ENCODE results near the gene CD38.
"Not testable (repeated sequence)": the region's sequence is repeated elsewhere in the genome, so short reads cannot be mapped to it uniquely, and the experiment has no call there.

The CD38 gene

GRCh38 chr4:15802497-15802896, 24.4 kb downstream of the CD38 start:
- not testable (repeated sequence) for DNase-seq

DNA sequence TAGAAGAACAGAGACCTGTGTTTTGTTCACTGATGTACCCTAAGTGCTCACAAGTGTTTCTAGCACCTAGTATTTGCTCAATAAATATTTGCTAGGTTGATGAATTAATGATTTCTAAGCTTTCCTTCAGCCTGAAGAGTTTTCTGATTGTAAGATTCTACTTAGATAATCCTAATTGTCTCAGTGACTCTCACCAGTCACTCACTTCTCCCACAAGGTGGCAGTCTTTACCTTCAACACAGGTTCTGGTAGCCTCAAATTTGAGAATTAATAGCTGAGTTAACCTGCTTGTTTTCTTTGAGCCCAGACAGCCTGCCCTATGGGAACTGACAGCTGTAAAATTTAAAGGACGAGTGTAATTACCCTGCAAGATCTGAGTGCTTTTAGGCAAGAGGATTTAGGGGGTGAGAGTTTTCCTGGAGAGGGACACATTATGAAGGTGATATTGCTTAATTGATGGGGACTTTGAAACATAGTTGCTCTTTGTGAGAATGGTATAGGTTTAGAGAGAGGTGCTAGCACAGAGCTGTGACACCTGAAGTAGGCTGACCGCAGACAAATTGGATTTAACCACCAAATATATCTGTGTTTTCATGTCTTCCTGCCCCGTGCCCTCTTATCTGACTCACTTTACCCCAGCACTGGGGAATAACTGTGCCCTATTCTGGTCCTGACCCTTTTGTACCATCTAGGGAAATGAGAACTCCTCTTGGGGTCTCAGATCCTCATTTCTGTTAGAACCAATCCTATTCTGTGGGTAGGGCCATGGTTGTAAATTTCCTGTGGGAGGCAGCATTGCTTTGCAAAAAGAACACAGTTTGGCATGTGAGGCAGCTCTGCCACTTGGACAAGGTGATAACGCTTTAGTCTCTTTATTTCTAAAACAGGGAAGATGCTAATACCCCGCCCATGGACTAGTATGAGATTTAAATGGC, 27.7 kb downstream of the CD38 start:
- DNase-seq, result peak; percentile 60

GRCh38 chr4:15809058-15809457, 30.9 kb downstream of the CD38 start:
- peak; percentile 84 for DNase-seq

DNA sequence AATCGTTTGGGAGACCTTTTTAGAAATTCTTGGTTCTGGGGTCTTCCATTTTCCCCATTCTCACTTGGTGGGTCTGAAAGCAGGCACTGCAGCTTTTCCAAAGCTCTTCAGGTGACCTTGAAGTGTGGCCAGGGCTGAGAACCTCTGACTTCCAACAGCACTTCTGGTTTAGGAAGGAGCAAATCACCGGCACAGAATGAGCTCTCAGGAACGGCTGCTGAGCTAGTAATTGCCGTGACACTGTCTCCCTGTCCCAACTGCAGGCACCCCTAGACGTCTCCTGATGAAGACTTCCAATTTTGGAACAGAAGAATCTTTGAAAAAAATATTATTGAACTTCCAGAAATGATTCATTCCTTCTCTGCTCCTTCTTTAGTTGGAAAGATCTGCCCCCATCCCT, 31.3 kb downstream of the CD38 start:
- no peak for DNase-seq

- no peak for DNase-seq
Measured at GRCh38 chr4:15811703-15812337, 33.7 kb downstream of the CD38 start.

DNA sequence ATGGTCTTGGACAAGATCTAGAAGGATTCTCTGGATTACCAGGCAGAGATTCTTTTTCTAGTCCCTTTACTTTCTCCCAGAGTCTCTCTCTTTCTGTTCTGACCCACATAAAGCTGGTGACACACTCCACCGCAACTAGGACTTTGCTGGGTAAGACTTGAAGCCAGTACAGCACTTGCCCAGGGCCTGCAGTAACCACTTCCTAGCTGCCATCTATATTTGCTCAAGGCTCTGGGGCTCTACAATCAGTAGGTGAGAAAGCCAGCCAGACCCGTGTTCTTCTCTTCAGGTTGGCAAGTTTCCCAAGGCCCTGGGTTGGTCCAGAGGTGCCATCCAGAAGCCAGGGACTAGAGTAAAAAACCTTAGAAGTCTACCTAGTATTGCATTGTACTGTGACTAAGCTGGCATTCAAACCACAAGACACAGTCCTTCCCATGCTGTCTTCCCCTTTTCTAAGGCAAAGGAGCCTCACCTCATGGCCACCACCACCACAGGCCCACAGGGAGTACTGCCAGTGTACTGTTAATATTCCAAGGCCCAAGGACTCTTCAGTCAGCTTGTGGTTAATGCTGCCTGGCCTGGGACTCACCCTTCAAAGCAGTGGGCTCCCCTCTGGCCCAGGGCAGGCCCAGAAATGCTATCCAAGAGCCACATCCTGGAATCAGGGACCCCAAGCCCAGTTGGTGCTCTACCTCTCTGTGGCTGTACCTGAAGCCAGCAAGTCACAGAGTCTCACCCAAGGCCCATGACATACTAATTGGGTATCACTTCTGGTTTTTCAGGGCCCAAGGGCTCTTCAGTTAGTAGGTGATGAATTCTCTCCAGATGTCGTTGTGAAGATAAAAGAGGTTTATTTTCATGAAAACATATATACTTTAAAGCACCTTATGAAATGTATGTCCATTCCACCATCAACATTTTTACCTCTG, 54.7 kb downstream of the CD38 start:
- peak; percentile 28 for DNase-seq

DNA sequence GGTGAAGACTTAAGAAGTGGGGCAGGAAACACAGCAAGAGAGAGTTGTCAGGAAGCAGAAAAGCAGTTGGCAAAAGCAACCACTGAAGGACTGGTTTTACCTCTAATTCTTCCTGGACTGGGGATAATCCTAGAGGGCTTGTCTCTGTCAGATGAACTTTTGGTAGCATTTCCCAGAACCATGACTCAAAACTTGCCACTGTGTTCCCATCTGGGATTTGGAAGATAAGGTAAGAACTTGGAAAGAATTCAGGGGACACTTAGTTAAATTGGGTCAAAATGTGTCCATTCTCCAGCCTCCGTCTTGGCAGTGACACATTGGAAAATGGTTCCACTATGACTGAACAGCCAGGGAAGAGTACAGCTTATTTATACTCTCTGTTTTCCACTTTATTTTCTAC, 55.7 kb downstream of the CD38 start:
- DNase-seq, result no peak

DNA sequence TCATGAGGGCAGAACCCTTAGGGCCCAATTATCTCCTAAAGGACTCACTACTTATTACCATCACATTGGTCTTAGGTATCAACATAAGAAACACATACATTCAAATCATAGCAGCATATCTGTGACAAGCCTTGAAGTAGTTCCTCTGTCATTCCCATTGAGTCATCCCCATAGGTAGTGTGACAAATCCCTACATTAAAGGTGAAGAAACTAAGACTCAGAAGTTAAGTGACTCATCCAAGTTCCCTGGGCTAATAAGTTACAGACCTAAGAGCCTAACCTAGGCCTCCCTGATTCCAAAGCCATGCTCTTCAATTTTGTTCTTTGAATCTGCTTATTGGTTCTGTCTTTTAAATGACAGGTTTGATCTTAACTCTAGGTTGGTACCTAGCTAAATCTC, 58.2 kb downstream of the CD38 start:
- DNase-seq, result no peak

- DNase-seq, result no peak
Measured at GRCh38 chr4:15837591-15837990, 59.5 kb downstream of the CD38 start.

GRCh38 chr4:15841194-15841730, 63.1 kb downstream of the CD38 start:
- peak; percentile 22 for DNase-seq

- no peak for DNase-seq
Measured at GRCh38 chr4:15847746-15848145, 69.6 kb downstream of the CD38 start.

- no peak for DNase-seq
Measured at GRCh38 chr4:15848191-15848842, 70.2 kb downstream of the CD38 start.

- no peak for DNase-seq
Measured at GRCh38 chr4:15851969-15852368, 73.8 kb downstream of the CD38 start.

- DNase-seq, result no peak
Measured at GRCh38 chr4:15852524-15852923, 74.4 kb downstream of the CD38 start.

- DNase-seq, result no peak
Measured at GRCh38 chr4:15853345-15853744, 75.2 kb downstream of the CD38 start.

DNA sequence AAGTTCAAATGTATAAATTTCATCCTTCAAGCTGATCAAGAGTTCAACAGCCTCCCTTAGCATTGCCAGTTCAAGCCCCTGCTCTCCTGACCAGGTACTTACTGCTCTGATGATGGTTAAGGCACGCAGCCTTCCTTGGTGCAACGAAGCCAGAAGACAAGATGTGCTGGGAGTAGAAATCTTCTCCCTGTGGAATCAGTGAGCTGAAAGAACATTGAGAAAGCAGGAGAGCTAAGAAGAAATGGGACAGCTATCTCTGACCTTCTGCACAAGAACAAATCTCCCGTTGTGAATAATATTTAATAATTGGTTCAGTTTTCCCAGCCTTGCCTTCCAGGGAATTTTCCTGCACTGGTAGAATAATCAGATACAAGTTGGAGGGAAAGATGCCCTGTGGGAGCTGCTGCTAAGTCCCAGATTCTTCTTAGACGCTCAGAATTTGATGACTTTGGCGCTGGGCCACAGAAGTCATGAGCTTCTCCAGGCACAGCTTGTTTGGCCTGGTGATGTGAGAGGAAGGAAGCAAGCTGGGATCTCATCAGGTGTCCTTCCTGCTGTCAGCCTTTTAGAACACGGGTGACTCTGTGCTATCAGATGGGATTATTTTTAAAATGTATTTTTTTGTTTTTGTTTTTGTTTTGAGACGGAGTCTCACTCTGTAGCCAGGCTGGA, 77.8 kb downstream of the CD38 start:
- no peak for DNase-seq

- peak; percentile 77 for DNase-seq
Measured at GRCh38 chr4:15861198-15861597, 83.1 kb downstream of the CD38 start.

DNA sequence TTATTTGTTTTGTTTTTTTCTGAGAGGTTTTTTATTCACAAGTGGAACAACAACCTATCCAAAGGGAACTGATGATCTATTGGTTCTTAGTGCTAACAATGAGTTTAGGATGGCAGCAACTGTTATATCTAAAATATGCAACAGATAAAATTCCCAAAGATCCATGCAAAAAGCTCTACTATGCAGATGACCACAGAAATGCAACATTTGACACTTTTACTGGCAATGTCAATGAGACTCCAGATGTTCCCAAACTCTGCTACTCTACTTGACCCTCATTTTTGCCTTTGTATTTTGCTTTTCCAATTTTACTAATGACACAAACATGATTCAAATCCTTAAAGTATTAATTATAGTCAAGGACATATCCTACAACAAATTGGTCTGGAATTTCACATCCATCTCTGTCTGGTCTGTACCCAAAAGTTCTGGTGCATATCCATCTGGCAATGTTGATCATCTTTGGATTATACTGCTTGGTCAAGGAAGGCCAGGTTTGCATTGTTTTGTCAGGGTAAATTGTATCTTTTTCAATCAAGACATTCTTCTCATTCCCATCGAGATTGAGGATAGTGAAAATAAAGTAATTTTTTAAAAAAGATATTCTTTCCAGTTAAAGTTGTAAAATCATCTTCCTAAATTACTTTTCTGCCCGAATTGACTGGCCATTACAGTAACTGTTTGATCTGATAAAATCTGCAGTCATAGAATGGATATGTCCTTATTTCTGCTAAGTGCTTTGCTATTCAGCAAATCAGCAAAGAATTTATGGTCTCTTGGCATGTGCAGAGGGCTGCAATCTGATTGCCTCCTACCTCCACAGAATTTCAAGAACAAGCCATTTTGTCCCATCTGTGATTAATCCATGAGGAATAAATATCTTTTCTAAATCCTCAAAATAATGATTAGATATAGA, 86.8 kb downstream of the CD38 start:
- no peak for DNase-seq

- DNase-seq, result peak; percentile 29
Measured at GRCh38 chr4:15868111-15868510, 90.0 kb downstream of the CD38 start.

GRCh38 chr4:15868826-15869413, 90.8 kb downstream of the CD38 start:
- DNase-seq, result peak; percentile 30
